Panc1 (cell line): ENCODE results near the gene ORC4. TPM values are rescaled to one million over a fixed set of nuclear protein-coding genes. Genes with fewer than 3 reads are reported as not detected.

Source experiments
- ATAC-seq: fragments of 200-7000 bp; cut with Tn5 transposase; 2 replicates; pipeline ENCODE4 v1.9.1; 2020; ENCODE audit warnings: mild to moderate bottlenecking, moderate library complexity
- BruUV-seq: library from RNA; stranded (reverse); fragments of 400-500 nt; replicated peaks from 2 replicates; lab custom pipeline; 2021; lab: Mats Ljungman, UMichigan
- CTCF ChIA-PET: fragments of 300-600 bp; sonication (Branson Sonifier 250); formaldehyde crosslinking; loops from one replicate; lab custom pipeline; 2022; ENCODE audit warnings: antibody characterized with exemption; lab: Charles Lee
- POLR2A ChIA-PET: fragments of 300-600 bp; sonication (Branson Sonifier 250); formaldehyde crosslinking; loops from one replicate; lab custom pipeline; 2022; ENCODE audit warnings: antibody characterized with exemption; lab: Charles Lee
- DNase-seq: peaks from one replicate; pipeline ENCODE4 v3.0.0-alpha.2; 2010; ENCODE audit warnings: low read depth, low spot score
- H3K27ac ChIP-seq: 2 replicates; pipeline ENCODE4 v1.5.1; 2011; ENCODE audit warnings: mild to moderate bottlenecking, low read length, inconsistent platforms
- H3K27me3 ChIP-seq: fragments of 200-500 bp; sonication (Bioruptor generic); 2 replicates; pipeline ENCODE4 v1.6.0; 2014; ENCODE audit warnings: low read length, inconsistent platforms; ENCODE audit not compliant: control insufficient read depth, insufficient read depth
- H3K36me3 ChIP-seq: fragments of 200-500 bp; sonication (Bioruptor generic); 2 replicates; pipeline ENCODE4 v1.5.1; 2014; ENCODE audit warnings: inconsistent platforms, mild to moderate bottlenecking, low read length, moderate library complexity; ENCODE audit not compliant: control insufficient read depth, insufficient read depth
- H3K4me1 ChIP-seq: 2 replicates; pipeline ENCODE4 v1.5.1; 2011; ENCODE audit warnings: inconsistent platforms, mild to moderate bottlenecking, low read length, moderate library complexity; ENCODE audit not compliant: control insufficient read depth, insufficient read depth
- H3K4me3 ChIP-seq, 2 experiments: 2 replicates each; pipeline ENCODE4 v1.5.1; 2011 to 2012; ENCODE audit warnings: low read depth in 2 of 2, low read length in 2 of 2, mild to moderate bottlenecking in 2 of 2, inconsistent platforms in 1 of 2, moderate library complexity in 1 of 2
- H3K9me3 ChIP-seq: fragments of 200-500 bp; sonication (Bioruptor generic); 2 replicates; pipeline ENCODE4 v1.5.1; 2014; ENCODE audit warnings: low read depth, mild to moderate bottlenecking, inconsistent platforms, low read length, moderate library complexity; ENCODE audit not compliant: control insufficient read depth, insufficient read depth
- POLR2AphosphoS5 ChIP-seq: IDR thresholded peaks from 2 replicates; pipeline ENCODE4 v1.6.1; 2012; ENCODE audit warnings: mild to moderate bottlenecking, low read depth, low read length, moderate library complexity
- REST ChIP-seq, 2 experiments: IDR thresholded peaks; 2 replicates each; pipeline ENCODE4 v1.6.1; 2011 to 2012; ENCODE audit warnings: low read depth in 2 of 2, control low read depth in 1 of 2, low read length in 1 of 2, mild to moderate bottlenecking in 1 of 2, moderate library complexity in 1 of 2; ENCODE audit not compliant: insufficient read depth in 1 of 2
- SIN3A ChIP-seq: IDR thresholded peaks from 2 replicates; pipeline ENCODE4 v1.6.1; 2012; ENCODE audit warnings: low read depth, mild to moderate bottlenecking, low read length, moderate library complexity, borderline replicate concordance; ENCODE audit not compliant: insufficient read depth
- TCF7L2 ChIP-seq: IDR thresholded peaks from 2 replicates; pipeline ENCODE4 v1.6.1; 2011; ENCODE audit warnings: mild to moderate bottlenecking, low read depth, low read length, inconsistent platforms
- in situ Hi-C: cut with HindIII; loops from 2 replicates; pipeline ENCODE4 v1.10.0; 2016; ENCODE audit warnings: low sequenced_read_pairs, low pct_unique_long_range_greater_than_20kb
- intact Hi-C: fragments of 100-400 bp; cut with micrococcal nuclease; formaldehyde crosslinking; loops from one replicate; pipeline ENCODE4 v1.10.0; 2022; ENCODE audit not compliant: unreplicated experiment
- total RNA-seq: library from RNA; stranded (reverse); gene quantifications from one replicate; pipeline ENCODE4 v1.2.1, GENCODE V29; 2021; ENCODE audit not compliant: unreplicated experiment
- TF ChIP-seq, protein P1 (sequence below): fragments of 450-650 bp; IDR thresholded peaks from 2 replicates; pipeline ENCODE4 v1.5.1; 2017; ENCODE audit warnings: mild to moderate bottlenecking

ORC4 gene
- total RNA-seq, 1 experiment from 2014 or later: 43.3 TPM

DNA sequence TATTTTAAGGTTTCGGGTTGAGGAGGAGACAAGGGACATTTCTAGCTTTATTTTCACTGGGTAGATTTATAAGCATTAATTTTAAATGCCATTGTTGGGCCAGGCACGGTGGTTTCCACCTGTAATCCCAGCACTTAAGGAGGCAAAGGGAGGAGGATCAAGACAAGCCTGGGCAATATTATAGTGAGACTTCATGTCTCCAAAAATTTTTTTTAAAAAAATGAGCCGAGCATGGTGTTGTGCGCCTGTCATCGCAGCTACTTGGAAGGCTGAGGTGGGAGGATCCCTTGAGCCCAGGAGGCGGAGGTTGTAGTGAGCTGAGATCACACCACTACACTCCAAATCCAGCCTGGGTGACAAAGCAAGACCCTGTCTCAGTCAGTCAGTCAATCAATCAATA lies 45.4 kb upstream of the ORC4 start:
- H3K27ac ChIP-seq: no peak overlapping the region
- in situ Hi-C loops (no loop called here), intact Hi-C loops (no loop called here)
- no peak overlapping the region for H3K4me3 ChIP-seq
- no peaks in the 10 kb centered on the region for H3K4me1 ChIP-seq
- H3K36me3 ChIP-seq: no peaks in the 10 kb centered on the region
- ChIA-PET POLR2A (no interaction called here), CTCF (no interaction called here)
- H3K27me3 ChIP-seq: no peaks in the 10 kb centered on the region
- no peak for TF ChIP-seq TCF7L2
- TF ChIP-seq, protein P1, sequence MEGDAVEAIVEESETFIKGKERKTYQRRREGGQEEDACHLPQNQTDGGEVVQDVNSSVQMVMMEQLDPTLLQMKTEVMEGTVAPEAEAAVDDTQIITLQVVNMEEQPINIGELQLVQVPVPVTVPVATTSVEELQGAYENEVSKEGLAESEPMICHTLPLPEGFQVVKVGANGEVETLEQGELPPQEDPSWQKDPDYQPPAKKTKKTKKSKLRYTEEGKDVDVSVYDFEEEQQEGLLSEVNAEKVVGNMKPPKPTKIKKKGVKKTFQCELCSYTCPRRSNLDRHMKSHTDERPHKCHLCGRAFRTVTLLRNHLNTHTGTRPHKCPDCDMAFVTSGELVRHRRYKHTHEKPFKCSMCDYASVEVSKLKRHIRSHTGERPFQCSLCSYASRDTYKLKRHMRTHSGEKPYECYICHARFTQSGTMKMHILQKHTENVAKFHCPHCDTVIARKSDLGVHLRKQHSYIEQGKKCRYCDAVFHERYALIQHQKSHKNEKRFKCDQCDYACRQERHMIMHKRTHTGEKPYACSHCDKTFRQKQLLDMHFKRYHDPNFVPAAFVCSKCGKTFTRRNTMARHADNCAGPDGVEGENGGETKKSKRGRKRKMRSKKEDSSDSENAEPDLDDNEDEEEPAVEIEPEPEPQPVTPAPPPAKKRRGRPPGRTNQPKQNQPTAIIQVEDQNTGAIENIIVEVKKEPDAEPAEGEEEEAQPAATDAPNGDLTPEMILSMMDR: no peak
- TF ChIP-seq REST (IDR thresholded peaks at IDR 0.05; ENCODE audit: insufficient read depth in 1 of 2, low read depth in 2 of 2, low read length in 1 of 2): no peak
- no peak for TF ChIP-seq SIN3A
- BruUV-seq: no TSS peak
- DNase-seq (no peak), ATAC-seq (no peak)
- H3K9me3 ChIP-seq: no peaks in the 10 kb centered on the region

GRCh38 chr2:148063633-148064032 lies 43.1 kb upstream of the ORC4 start:
- Histone ChIP-seq H3K36me3 (no peaks in the 10 kb centered on the region), H3K9me3 (no peaks in the 10 kb centered on the region), H3K4me1 (no peaks in the 10 kb centered on the region), H3K27me3 (no peaks in the 10 kb centered on the region), H3K4me3 (no peak overlapping the region), H3K27ac (no peak overlapping the region)
- intact Hi-C loops (no loop called here), in situ Hi-C loops (no loop called here)
- ATAC-seq (no peak), DNase-seq (no peak)
- TF ChIP-seq SIN3A (no peak), TCF7L2 (no peak)
- ChIA-PET CTCF (no interaction called here), POLR2A (no interaction called here)
- no TSS peak for BruUV-seq

- no TSS peak for BruUV-seq
- ATAC-seq: no peak
These were observed 38.1 kb upstream of the ORC4 start for GRCh38 chr2:148058641-148059040.

More at GRCh38 chr2:148058641-148059040, 38.1 kb upstream of the ORC4 start:
- no peaks in the 10 kb centered on the region for H3K4me1 ChIP-seq
- CTCF ChIA-PET: no interaction called here
- H3K4me3 ChIP-seq: no peak overlapping the region
- in situ Hi-C loops: no loop called here
- intact Hi-C loops: no loop called here
- POLR2A ChIA-PET: no interaction called here
- H3K27ac ChIP-seq: no peak overlapping the region
- no peaks in the 10 kb centered on the region for H3K36me3 ChIP-seq
- TF ChIP-seq, protein P1: no peak
- no peak for TF ChIP-seq TCF7L2
- no peak for TF ChIP-seq REST (IDR thresholded peaks at IDR 0.05; ENCODE audit: insufficient read depth in 1 of 2, low read depth in 2 of 2, low read length in 1 of 2)
- no peak for TF ChIP-seq SIN3A
- TF ChIP-seq POLR2AphosphoS5: no peak
- no peak for DNase-seq
- H3K9me3 ChIP-seq: no peaks in the 10 kb centered on the region
- H3K27me3 ChIP-seq: no peaks in the 10 kb centered on the region
